ENCODE results near the gene CCER1.
"Not testable (repeated sequence)": the region's sequence is repeated elsewhere in the genome, so short reads cannot be mapped to it uniquely, and the experiment has no call there.

The CCER1 gene

GRCh38 chr12:90954921-90955320, at the start of gene CCER1:
Gene CCER1, minus strand, starts transcription at chr12:90955176. Its CDS starts 434 bp downstream, at chr12:90954742.
- DNase-seq: no peak

GRCh38 chr12:91003737-91004136, 48.8 kb upstream of the CCER1 start:
- DNase-seq: no peak

GRCh38 chr12:91001306-91001705, 46.3 kb upstream of the CCER1 start:
- DNase-seq: no peak

GRCh38 chr12:90999966-91000365, 45.0 kb upstream of the CCER1 start:
- no peak for DNase-seq

- DNase-seq: no peak
Measured at GRCh38 chr12:90999527-90999926, 44.6 kb upstream of the CCER1 start.

GRCh38 chr12:90995010-90995409, 40.0 kb upstream of the CCER1 start:
- DNase-seq: no peak

- no peak for DNase-seq
Measured at GRCh38 chr12:90991952-90992465, 37.0 kb upstream of the CCER1 start.

GRCh38 chr12:90990611-90991010, 35.6 kb upstream of the CCER1 start:
- no peak for DNase-seq

GRCh38 chr12:90989686-90990111, 34.7 kb upstream of the CCER1 start:
- DNase-seq: no peak

- DNase-seq: no peak
Measured at GRCh38 chr12:90987520-90987919, 32.5 kb upstream of the CCER1 start.

GRCh38 chr12:90987101-90987500, 32.1 kb upstream of the CCER1 start:
- DNase-seq: no peak

- not testable (repeated sequence) for DNase-seq
Measured at GRCh38 chr12:90985331-90985730, 30.4 kb upstream of the CCER1 start.

- no peak for DNase-seq
Measured at GRCh38 chr12:90984114-90984513, 29.1 kb upstream of the CCER1 start.

- DNase-seq: no peak
Measured at GRCh38 chr12:90982170-90982569, 27.2 kb upstream of the CCER1 start.

- DNase-seq: no peak
Measured at GRCh38 chr12:90979951-90980350, 25.0 kb upstream of the CCER1 start.

- DNase-seq: no peak
Measured at GRCh38 chr12:90979019-90979418, 24.0 kb upstream of the CCER1 start.

- no peak for DNase-seq
Measured at GRCh38 chr12:90978117-90978770, 23.3 kb upstream of the CCER1 start.

- no peak for DNase-seq
Measured at GRCh38 chr12:90977224-90977623, 22.2 kb upstream of the CCER1 start.

- no peak for DNase-seq
Measured at GRCh38 chr12:90974286-90974685, 19.3 kb upstream of the CCER1 start.

- DNase-seq: no peak
Measured at GRCh38 chr12:90972226-90972625, 17.2 kb upstream of the CCER1 start.

- no peak for DNase-seq
Measured at GRCh38 chr12:90970911-90971310, 15.9 kb upstream of the CCER1 start.

GRCh38 chr12:90970471-90970870, 15.5 kb upstream of the CCER1 start:
- DNase-seq: no peak

- DNase-seq: no peak
Measured at GRCh38 chr12:90969851-90970250, 14.9 kb upstream of the CCER1 start.

GRCh38 chr12:90969346-90969745, 14.4 kb upstream of the CCER1 start:
- no peak for DNase-seq

- no peak for DNase-seq
Measured at GRCh38 chr12:90965204-90965603, 10.2 kb upstream of the CCER1 start.
